Psoas muscle (tissue), 8 donors: Measurements from ENCODE around the gene RNU7-1. TPM values are rescaled to one million over a fixed set of nuclear protein-coding genes. Genes with fewer than 3 reads are reported as not detected.

ENCODE experiments used
- ATAC-seq, 4 donors: fragments of 200-7000 bp; cut with Tn5 transposase; one replicate each; pipeline ENCODE4 v1.9.1; 2020; ENCODE audit warnings: moderate library complexity in 3 of 4, mild to moderate bottlenecking in 2 of 4
- DNase-seq, 2 donors: peaks; one replicate each; pipeline ENCODE4 v3.0.0-alpha.2; 2020
- H3K27ac ChIP-seq: fragments of 200-600 bp; one replicate; pipeline ENCODE4 v1.8.0; 2022
- H3K27me3 ChIP-seq, 3 donors: fragments of 200-600 bp in 1 of 3; one replicate each; pipeline versions ENCODE4 v1.6.1 to v1.8.0; 2013 to 2022; ENCODE audit warnings: low read length in 2 of 3, mild to moderate bottlenecking in 2 of 3, moderate library complexity in 1 of 3; ENCODE audit not compliant: insufficient read depth in 3 of 3
- H3K36me3 ChIP-seq, 2 donors: fragments of 200-600 bp in 1 of 2; one replicate each; pipeline versions ENCODE4 v1.6.1 to v1.8.0; 2013 to 2022; ENCODE audit warnings: low read depth in 1 of 2, mild to moderate bottlenecking in 1 of 2, moderate library complexity in 1 of 2; ENCODE audit not compliant: insufficient read depth in 1 of 2
- H3K4me1 ChIP-seq: fragments of 200-600 bp; one replicate; pipeline ENCODE4 v1.8.0; 2022
- H3K4me3 ChIP-seq: fragments of 200-600 bp; one replicate; pipeline ENCODE4 v1.8.0; 2022; ENCODE audit warnings: mild to moderate bottlenecking
- H3K9me3 ChIP-seq: fragments of 200-600 bp; one replicate; pipeline ENCODE4 v1.8.0; 2022
- CTCF ChIP-seq: fragments of 200-600 bp; IDR thresholded peaks from one replicate; pipeline ENCODE4 v1.8.0; 2022; ENCODE audit warnings: antibody characterized with exemption
- WGBS, 3 donors: extraction: QIAGEN DNeasy Blood & Tissue Kit; methylation state at CpG; one replicate each; pipeline versions ENCODE4 v1.1.6 to v1.1.7; 2013; 5-methylcytosine and 5-hydroxymethylcytosine counted together
- intact Hi-C, 2 donors: fragments of 100-400 bp; cut with DNase I; formaldehyde crosslinking; loops; one replicate each; pipeline versions ENCODE4 v1.11.0 to v1.14.2; 2022
- polyA plus RNA-seq, 3 donors: library from polyadenylated mRNA; stranded (reverse); fragments of 200-250 nt; gene quantifications; one replicate each; pipeline ENCODE4 v1.2.3, GENCODE V29; 2013
- total RNA-seq, 4 donors: library from RNA; stranded (reverse); fragmentation: NEBNext Ultra II Directional in 2 of 4; extraction: Animal tissue kit (Norgen Biotek cat#: 25700) in 2 of 4; gene quantifications; one replicate each; pipeline versions ENCODE4 v1.2.1 to v1.2.4, GENCODE V29; 2021 to 2023
- donor health status: healthy with polysubstance abuse.
- donor health status: DM: no; HTN: no; CAD: no; lungs with moderate emphysema.
- donor health status: Bipolar disorder and iron deficiency.
- donor health status: healthy.
- donor health status: DM: yes; HTN: yes; CAD: no.
- donor health status: DM: no; HTN: no; CAD: no.
- donor health status: DM: no; HTN: no; CAD: no.
- donor health status: DM: yes; HTN: yes; CAD: no.

Gene RNU7-1
- total and polyA plus RNA-seq, 7 donors = not detected

- WGBS, 3 donors = 1 to 3% (median 1%) methylated on average over 32 to 66 of the region's 66 CpGs
- H3K27me3 ChIP-seq = no peaks in the 10 kb centered on the region
- no peaks in the 10 kb centered on the region for H3K36me3 ChIP-seq
- peak within 1 kb of the TSS; percentile 84 for H3K27ac ChIP-seq
- DNase-seq (peak; percentile 84 to 92), ATAC-seq (peak; percentile 60 to 69 (median 65))
- intact Hi-C loops = no loop called here
- H3K9me3 ChIP-seq = no peaks in the 10 kb centered on the region
- no peak for TF ChIP-seq CTCF
- peak within 1 kb of the TSS; percentile 85 for H3K4me3 ChIP-seq
- peaks cover 41% of the 10 kb centered on the region for H3K4me1 ChIP-seq
Observed at GRCh38 chr12:6927379-6928021, 16.1 kb upstream of the RNU7-1 start, which contains the start of gene ATN1. Gene ATN1 (plus strand): TSS chr12:6927959. CDS start chr12:6934002, 6,043 bp downstream.

GRCh38 chr12:6928022-6928702 lies 15.5 kb upstream of the RNU7-1 start:
- DNase-seq (no peak), ATAC-seq (no peak)
- H3K4me3 ChIP-seq = peak overlapping the region; percentile 85
- peaks cover 0 to 3% of the 10 kb centered on the region in 2 donors for H3K36me3 ChIP-seq
- H3K4me1 ChIP-seq = peaks cover 43% of the 10 kb centered on the region
- WGBS, 3 donors = 0 to 3% (median 0%) methylated on average over 9 to 79 of the region's 79 CpGs
- H3K27ac ChIP-seq = peak overlapping the region; percentile 84
- no peaks in the 10 kb centered on the region for H3K27me3 ChIP-seq
- TF ChIP-seq CTCF = no peak
- intact Hi-C loops = no loop called here
- H3K9me3 ChIP-seq = no peaks in the 10 kb centered on the region

- no peak for TF ChIP-seq CTCF
- no peak for DNase-seq
- Histone ChIP-seq H3K4me1 (peaks cover 50% of the 10 kb centered on the region), H3K36me3 (peaks cover 0 to 10% of the 10 kb centered on the region in 2 donors), H3K4me3 (peak overlapping the region; percentile 85), H3K27ac (peak overlapping the region; percentile 84), H3K9me3 (no peaks in the 10 kb centered on the region), H3K27me3 (no peaks in the 10 kb centered on the region)
- 20 to 24% (median 21%) methylated on average over 19 of the region's 19 CpGs for WGBS, 3 donors
- no peak for ATAC-seq
- intact Hi-C loops = no loop called here
Observed at GRCh38 chr12:6928703-6929407, 14.8 kb upstream of the RNU7-1 start.

GRCh38 chr12:6929466-6930452 lies 13.9 kb upstream of the RNU7-1 start:
- Histone ChIP-seq H3K4me1 (peaks cover 44% of the 10 kb centered on the region), H3K36me3 (peaks cover 0 to 19% of the 10 kb centered on the region in 2 donors), H3K4me3 (peak overlapping the region; percentile 85), H3K27ac (peak overlapping the region; percentile 41), H3K27me3 (no peaks in the 10 kb centered on the region), H3K9me3 (no peaks in the 10 kb centered on the region)
- intact Hi-C loops = no loop called here
- ATAC-seq (no peak), DNase-seq (peak in 1 of 2 donors; percentile 43)
- WGBS, 3 donors = 47 to 62% (median 58%) methylated on average over 7 of the region's 7 CpGs
- TF ChIP-seq CTCF = no peak
